HS-5 (cell line): ENCODE data around the gene SNAP47.
A peak's percentile ranks its signal among the peaks of the same experiment; 100 is the strongest.
"Not testable (repeated sequence)": the region's sequence is repeated elsewhere in the genome, so short reads cannot be mapped to it uniquely, and the experiment has no call there.

Experiments used
- DNase-seq: peaks from one replicate; pipeline ENCODE4 v3.0.0-alpha.2; 2012; ENCODE audit warnings: low read depth

SNAP47 gene

GRCh38 chr1:227734856-227735538, at the start of gene SNAP47, which contains the start of gene JMJD4:
TSS of gene SNAP47 (plus strand) at chr1:227735435. CDS start at chr1:227747737, 12,302 bp downstream.
TSS of gene JMJD4 (minus strand) at chr1:227735302. CDS start at chr1:227735273, 29 bp downstream.
- DNase-seq: peak; percentile 68

GRCh38 chr1:227685807-227686206, 49.4 kb upstream of the SNAP47 start:
- DNase-seq: no peak

GRCh38 chr1:227697321-227697864, 37.8 kb upstream of the SNAP47 start:
- DNase-seq: no peak

- not testable (repeated sequence) for DNase-seq
Measured at GRCh38 chr1:227701631-227702030, 33.6 kb upstream of the SNAP47 start.

GRCh38 chr1:227707846-227708245, 27.4 kb upstream of the SNAP47 start:
- no peak for DNase-seq

GRCh38 chr1:227709451-227709850, 25.8 kb upstream of the SNAP47 start:
- DNase-seq: no peak

- not testable (repeated sequence) for DNase-seq
Measured at GRCh38 chr1:227710474-227710873, 24.8 kb upstream of the SNAP47 start.

GRCh38 chr1:227712648-227713047, 22.6 kb upstream of the SNAP47 start:
- DNase-seq: no peak

GRCh38 chr1:227718932-227719331, 16.3 kb upstream of the SNAP47 start:
- no peak for DNase-seq

GRCh38 chr1:227723474-227723873, 11.8 kb upstream of the SNAP47 start:
- no peak for DNase-seq

GRCh38 chr1:227725046-227725445, 10.2 kb upstream of the SNAP47 start:
- DNase-seq: no peak

GRCh38 chr1:227726318-227726717, 8.9 kb upstream of the SNAP47 start:
- no peak for DNase-seq

- DNase-seq: no peak
Measured at GRCh38 chr1:227726924-227727599, 8.2 kb upstream of the SNAP47 start.

- DNase-seq: no peak
Measured at GRCh38 chr1:227728059-227728891, 7.0 kb upstream of the SNAP47 start.

- DNase-seq: no peak
Measured at GRCh38 chr1:227728892-227729143, 6.4 kb upstream of the SNAP47 start.

- no peak for DNase-seq
Measured at GRCh38 chr1:227729144-227729880, 5.9 kb upstream of the SNAP47 start.

- no peak for DNase-seq
Measured at GRCh38 chr1:227729881-227730629, 5.2 kb upstream of the SNAP47 start.

GRCh38 chr1:227730630-227731151, 4.5 kb upstream of the SNAP47 start:
- no peak for DNase-seq

- no peak for DNase-seq
Measured at GRCh38 chr1:227731241-227731677, 4.0 kb upstream of the SNAP47 start.

GRCh38 chr1:227731696-227732585, 3.3 kb upstream of the SNAP47 start:
- no peak for DNase-seq
